Ascending aorta (tissue), 2 donors: Measurements from ENCODE around the gene KRTAP12-3. TPM values are rescaled to one million over a fixed set of nuclear protein-coding genes. Genes with fewer than 3 reads are reported as not detected.
"Not testable (repeated sequence)": the region's sequence is repeated elsewhere in the genome, so short reads cannot be mapped to it uniquely, and the experiment has no call there.

Experiments used
- DNase-seq, 2 donors: peaks; one replicate each; pipeline ENCODE4 v3.0.0-alpha.2; 2019; ENCODE audit warnings: low spot score in 2 of 2
- H3K27ac ChIP-seq, 2 donors: fragments of 200-600 bp; sonication (generic); one replicate each; pipeline ENCODE4 v1.5.1; 2016 to 2017; ENCODE audit warnings: mild to moderate bottlenecking in 1 of 2
- H3K27me3 ChIP-seq: fragments of 200-600 bp; sonication (generic); one replicate; pipeline ENCODE4 v1.5.1; 2017
- H3K36me3 ChIP-seq, 2 donors: fragments of 200-600 bp; sonication (generic); one replicate each; pipeline ENCODE4 v1.5.1; 2016
- H3K4me1 ChIP-seq, 2 donors: fragments of 200-600 bp; sonication (generic); one replicate each; pipeline ENCODE4 v1.5.1; 2016 to 2017; ENCODE audit warnings: mild to moderate bottlenecking in 1 of 2
- H3K4me3 ChIP-seq, 2 donors: fragments of 200-600 bp; sonication (generic); one replicate each; pipeline ENCODE4 v1.5.1; 2016 to 2017; ENCODE audit warnings: mild to moderate bottlenecking in 1 of 2
- H3K9me3 ChIP-seq, 2 donors: fragments of 200-600 bp; sonication (generic); one replicate each; pipeline ENCODE4 v1.5.1; 2016
- intact Hi-C: fragments of 100-400 bp; cut with DNase I; formaldehyde crosslinking; loops from one replicate; pipeline ENCODE4 v1.15.1; 2023
- total RNA-seq: library from RNA; depleted of rRNA; stranded (reverse); fragments of >200 nt; gene quantifications from one replicate; pipeline ENCODE4 v1.1.0, GENCODE V29; 2016
- TF ChIP-seq, protein P1 (sequence below), 3 experiments: fragments of 200-600 bp in 2 of 3; fragments of 450-650 bp in 1 of 3; sonication (generic) in 2 of 3; IDR thresholded peaks; one replicate each; pipeline ENCODE4 v1.5.1; 2016 to 2019; ENCODE audit warnings: antibody characterized with exemption in 3 of 3, mild to moderate bottlenecking in 1 of 3, moderate library complexity in 1 of 3

The KRTAP12-3 gene
- total RNA-seq, 1 donor from 2014 or later, result not detected

DNA sequence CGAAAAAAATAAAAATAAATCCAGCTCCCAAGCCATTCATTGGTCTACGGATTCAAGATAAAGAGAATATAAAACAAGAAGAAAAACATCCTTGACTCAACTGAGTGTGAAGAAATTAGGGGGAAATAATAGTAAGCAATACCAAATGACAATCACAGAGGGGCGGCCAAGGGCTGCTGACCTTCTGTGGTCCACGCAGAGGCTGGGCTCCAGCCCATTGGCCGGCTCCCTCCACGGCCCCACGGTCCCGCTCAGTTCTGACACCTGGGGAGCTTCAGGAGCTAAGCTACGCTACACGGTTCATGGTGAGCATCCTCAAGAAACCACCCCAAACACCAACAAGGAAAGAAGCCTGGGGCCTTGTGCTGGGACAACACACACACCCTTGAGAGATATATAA lies 38.8 kb downstream of the KRTAP12-3 start:
- no peaks in the 10 kb centered on the region for H3K36me3 ChIP-seq
- TF ChIP-seq, protein P1, sequence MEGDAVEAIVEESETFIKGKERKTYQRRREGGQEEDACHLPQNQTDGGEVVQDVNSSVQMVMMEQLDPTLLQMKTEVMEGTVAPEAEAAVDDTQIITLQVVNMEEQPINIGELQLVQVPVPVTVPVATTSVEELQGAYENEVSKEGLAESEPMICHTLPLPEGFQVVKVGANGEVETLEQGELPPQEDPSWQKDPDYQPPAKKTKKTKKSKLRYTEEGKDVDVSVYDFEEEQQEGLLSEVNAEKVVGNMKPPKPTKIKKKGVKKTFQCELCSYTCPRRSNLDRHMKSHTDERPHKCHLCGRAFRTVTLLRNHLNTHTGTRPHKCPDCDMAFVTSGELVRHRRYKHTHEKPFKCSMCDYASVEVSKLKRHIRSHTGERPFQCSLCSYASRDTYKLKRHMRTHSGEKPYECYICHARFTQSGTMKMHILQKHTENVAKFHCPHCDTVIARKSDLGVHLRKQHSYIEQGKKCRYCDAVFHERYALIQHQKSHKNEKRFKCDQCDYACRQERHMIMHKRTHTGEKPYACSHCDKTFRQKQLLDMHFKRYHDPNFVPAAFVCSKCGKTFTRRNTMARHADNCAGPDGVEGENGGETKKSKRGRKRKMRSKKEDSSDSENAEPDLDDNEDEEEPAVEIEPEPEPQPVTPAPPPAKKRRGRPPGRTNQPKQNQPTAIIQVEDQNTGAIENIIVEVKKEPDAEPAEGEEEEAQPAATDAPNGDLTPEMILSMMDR (IDR thresholded peaks at IDR 0.05), result no peak
- intact Hi-C loops, result no loop called here
- no peak overlapping the region for H3K4me3 ChIP-seq
- no peak overlapping the region for H3K27ac ChIP-seq
- no peaks in the 10 kb centered on the region for H3K4me1 ChIP-seq
- peak in 1 of 2 donors; percentile 16 for DNase-seq
- peaks cover 0 to 7% of the 10 kb centered on the region in 2 donors for H3K9me3 ChIP-seq
- H3K27me3 ChIP-seq, result no peaks in the 10 kb centered on the region

DNA sequence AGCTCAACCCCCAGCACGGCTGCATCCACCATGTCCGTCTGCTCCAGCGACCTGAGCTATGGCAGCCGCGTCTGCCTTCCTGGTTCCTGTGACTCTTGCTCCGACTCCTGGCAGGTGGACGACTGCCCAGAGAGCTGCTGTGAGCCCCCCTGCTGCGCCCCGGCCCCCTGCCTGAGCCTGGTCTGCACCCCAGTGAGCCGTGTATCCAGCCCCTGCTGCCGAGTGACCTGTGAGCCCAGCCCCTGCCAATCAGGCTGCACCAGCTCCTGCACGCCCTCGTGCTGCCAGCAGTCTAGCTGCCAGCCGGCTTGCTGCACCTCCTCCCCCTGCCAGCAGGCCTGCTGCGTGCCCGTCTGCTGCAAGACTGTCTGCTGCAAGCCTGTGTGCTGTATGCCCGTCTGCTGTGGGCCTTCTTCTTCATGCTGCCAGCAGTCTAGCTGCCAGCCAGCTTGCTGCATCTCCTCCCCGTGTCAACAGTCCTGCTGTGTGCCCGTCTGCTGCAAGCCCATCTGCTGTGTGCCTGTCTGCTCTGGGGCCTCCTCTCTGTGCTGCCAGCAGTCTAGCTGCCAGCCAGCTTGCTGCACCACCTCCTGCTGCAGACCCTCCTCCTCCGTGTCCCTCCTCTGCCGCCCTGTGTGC lies 39.6 kb downstream of the KRTAP12-3 start, which contains the start of gene KRTAP10-12:
TSS of gene KRTAP10-12 (plus strand) at position 1 of the 639 bp plus-strand sequence. CDS start at position 31, 30 bp downstream.
- H3K9me3 ChIP-seq, intact Hi-C loops, H3K4me1 ChIP-seq, H3K4me3 ChIP-seq, H3K27ac ChIP-seq, H3K36me3 ChIP-seq, H3K27me3 ChIP-seq: not testable (repeated sequence)
- DNase-seq, result peak in 1 of 2 donors; percentile 28

DNA sequence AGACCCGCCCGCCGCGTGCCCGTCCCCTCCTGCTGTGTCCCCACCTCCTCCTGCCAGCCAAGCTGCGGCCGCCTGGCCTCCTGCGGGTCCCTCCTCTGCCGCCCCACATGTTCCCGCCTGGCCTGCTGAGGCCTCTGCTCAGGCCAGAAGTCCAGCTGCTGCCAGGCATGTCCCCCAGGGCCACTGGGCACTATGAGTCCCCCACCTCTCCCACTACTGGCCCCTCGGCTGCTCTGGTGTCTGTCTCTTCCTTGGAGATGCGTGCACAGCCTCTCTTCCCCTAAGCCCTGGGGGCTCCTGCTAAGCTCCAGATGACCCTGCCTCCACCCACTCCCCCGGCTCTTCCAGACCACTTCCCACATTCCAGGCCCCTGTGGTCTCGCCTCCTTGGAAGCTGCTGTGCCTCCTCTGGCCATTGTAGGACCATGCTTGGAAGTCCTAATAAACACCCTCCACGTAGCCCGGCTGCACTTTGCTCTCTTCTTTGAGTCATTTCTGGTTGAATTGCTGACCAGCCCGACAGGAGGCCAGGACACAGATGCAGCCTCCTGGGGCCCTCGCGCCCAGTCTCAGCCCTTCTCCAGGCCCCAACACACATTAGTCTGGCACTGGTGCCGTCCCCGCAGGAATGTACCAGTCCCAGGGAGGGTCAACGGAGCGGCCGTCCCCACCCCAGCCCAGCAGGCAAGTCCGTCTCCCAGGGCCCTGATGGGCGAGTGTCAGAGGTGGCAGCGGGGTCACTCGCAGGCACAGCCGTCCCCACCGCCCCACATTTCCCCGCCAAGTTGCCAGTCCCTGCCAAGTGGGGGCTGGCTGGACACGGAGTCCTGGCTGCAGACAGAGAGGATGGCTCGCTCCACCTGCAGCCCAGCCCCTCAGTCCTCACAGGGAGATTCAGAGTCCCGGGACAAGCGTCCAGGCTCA lies 40.3 kb downstream of the KRTAP12-3 start:
- no peaks in the 10 kb centered on the region for H3K4me1 ChIP-seq
- DNase-seq, result peak in 1 of 2 donors; percentile 50
- TF ChIP-seq, protein P1 (IDR thresholded peaks at IDR 0.05), result no peak
- intact Hi-C loops, result no loop called here
- H3K27me3 ChIP-seq, result no peaks in the 10 kb centered on the region
- no peak overlapping the region for H3K4me3 ChIP-seq
- no peaks in the 10 kb centered on the region for H3K36me3 ChIP-seq
- no peak overlapping the region for H3K27ac ChIP-seq
- H3K9me3 ChIP-seq, result peaks cover 0 to 7% of the 10 kb centered on the region in 2 donors

DNA sequence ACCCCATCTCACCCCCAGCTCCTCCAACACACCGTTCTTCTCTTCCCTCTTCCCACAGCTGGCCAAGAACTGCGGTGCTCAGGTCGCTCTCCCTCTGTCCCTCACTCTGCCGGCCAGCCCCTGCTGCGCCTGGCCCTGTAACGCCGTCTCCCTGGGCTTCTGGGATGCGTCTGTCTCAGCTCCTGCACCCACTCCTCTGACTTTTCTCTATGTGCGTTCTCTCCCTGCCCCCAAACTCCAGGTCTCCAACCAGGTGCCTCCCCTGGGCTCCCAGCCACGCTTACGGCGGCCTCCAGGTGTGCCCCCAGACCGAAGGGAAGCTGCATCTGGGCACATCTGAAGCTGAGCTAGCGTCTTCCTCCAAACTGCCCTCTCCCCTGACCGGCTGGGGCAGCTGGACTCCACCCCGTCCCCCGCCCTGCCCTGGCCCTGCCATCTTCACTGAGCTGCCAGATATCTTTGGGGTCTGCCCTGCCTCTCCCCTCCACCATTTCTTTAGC lies 41.8 kb downstream of the KRTAP12-3 start:
- Histone ChIP-seq H3K4me1 (no peaks in the 10 kb centered on the region), H3K27me3 (no peaks in the 10 kb centered on the region), H3K27ac (no peak overlapping the region), H3K36me3 (no peaks in the 10 kb centered on the region), H3K4me3 (no peak overlapping the region), H3K9me3 (no peaks in the 10 kb centered on the region)
- TF ChIP-seq, protein P1 (IDR thresholded peaks at IDR 0.05), result no peak
- peak in 1 of 2 donors; percentile 54 for DNase-seq
- intact Hi-C loops, result no loop called here

DNA sequence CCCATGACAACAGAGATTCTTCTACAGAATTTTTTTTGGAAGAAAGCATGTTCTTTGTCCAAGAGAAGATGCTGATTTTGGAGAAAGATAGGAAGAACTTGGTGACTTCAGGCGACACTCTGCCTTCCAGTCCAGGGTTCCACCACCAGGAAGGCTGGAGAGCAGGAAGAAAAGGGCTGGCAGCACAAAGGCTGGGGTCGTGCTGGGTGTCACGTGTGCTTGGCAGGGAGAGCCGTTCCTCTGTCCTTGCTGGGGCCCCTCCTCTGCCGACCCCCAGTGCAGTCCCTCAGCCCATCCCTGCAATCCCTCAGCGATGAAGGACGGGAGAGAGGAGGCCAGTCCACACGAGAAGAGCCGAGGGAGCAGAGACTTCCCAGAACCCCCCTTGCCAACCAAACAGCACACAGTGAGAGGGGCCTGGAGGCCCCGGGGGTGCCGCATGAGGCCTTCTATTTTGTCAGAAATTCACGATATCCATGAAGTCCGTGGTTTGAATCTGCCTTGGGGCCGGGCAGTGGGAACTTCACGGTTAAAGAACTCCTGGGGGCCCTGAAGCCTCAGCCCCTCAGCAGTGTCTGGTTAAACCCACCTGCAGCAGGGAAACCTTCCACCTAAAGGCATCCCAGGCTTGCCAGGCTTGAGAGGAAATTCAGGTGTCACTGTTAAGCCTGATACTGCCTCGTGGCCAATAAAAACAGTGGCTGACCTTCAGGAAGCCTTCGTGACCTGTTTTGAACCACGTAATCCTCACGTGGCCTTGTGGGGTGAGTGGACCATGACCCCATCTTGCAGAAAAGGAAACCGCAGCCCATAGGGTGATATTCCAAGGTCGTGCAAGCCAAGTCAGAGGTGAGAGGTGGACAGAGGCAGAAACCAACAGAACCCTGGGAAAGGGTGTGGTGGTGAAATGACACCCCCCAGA lies 42.6 kb downstream of the KRTAP12-3 start:
- H3K4me3 ChIP-seq, result no peak overlapping the region
- no peaks in the 10 kb centered on the region for H3K27me3 ChIP-seq
- H3K27ac ChIP-seq, result no peak overlapping the region
- intact Hi-C loops, result no loop called here
- peak in 1 of 2 donors; percentile 40 for DNase-seq
- no peaks in the 10 kb centered on the region for H3K36me3 ChIP-seq
- no peaks in the 10 kb centered on the region for H3K4me1 ChIP-seq
- no peaks in the 10 kb centered on the region for H3K9me3 ChIP-seq
- TF ChIP-seq, protein P1 (IDR thresholded peaks at IDR 0.05), result no peak
